ENCODE data around the gene CORO1A.

GRCh38 chr16:30157214-30157613, 26.2 kb upstream of the CORO1A start:
- no peak for TF ChIP-seq EZH2 (IDR thresholded peaks at IDR 0.05; ENCODE audit: low read length, unreplicated experiment)
- TF ChIP-seq CTCF (conservative IDR thresholded peaks at IDR 0.05; ENCODE audit: low read depth, low read length), result no peak

Data from PC-3 (cell line).